GM18499 (cell line): Measurements from ENCODE around the gene MRPS14.
"Not testable (repeated sequence)": the region's sequence is repeated elsewhere in the genome, so short reads cannot be mapped to it uniquely, and the experiment has no call there.

Experiments used
- ATAC-seq: cut with Tn5 transposase; IDR thresholded peaks from one replicate; pipeline ENCODE4 v1.9.1; 2021; ENCODE audit warnings: moderate number of reproducible peaks; ENCODE audit not compliant: insufficient read depth, unreplicated experiment

The MRPS14 gene

GRCh38 chr1:175023043-175023921 is at the start of gene MRPS14:
MRPS14 (minus strand) TSS chr1:175023425; CDS start chr1:175023408, 17 bp downstream.
- peak; percentile 85 for ATAC-seq

GRCh38 chr1:175072099-175072951 is 49.1 kb upstream of the MRPS14 start:
- no peak for ATAC-seq

- ATAC-seq = no peak
Measured at GRCh38 chr1:175071276-175071943, 48.2 kb upstream of the MRPS14 start.

GRCh38 chr1:175070818-175071217 is 47.6 kb upstream of the MRPS14 start:
- no peak for ATAC-seq

GRCh38 chr1:175067362-175068106 is 44.3 kb upstream of the MRPS14 start, which contains the start of gene TNN:
TNN (plus strand) TSS chr1:175067833; CDS start chr1:175077419, 9,586 bp downstream.
- ATAC-seq = no peak

DNA sequence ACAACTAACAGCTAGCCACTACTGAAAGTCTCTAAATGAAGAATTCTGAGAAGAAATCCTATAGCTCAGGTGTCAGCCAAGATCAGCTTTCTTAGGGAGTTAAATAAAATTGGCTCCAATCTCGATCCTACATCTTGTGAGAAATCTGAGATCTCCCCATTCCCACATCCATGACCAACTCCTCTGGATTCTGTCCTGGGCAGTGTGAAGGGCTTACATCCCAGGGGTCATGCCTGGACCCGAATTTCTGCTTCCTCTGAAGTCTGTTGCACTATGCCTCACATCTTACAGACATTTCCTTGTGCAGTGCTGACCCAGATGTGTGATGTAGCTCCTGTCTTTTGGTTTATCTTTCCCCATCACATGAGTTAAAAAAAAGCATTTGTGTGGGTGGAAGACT is 39.6 kb upstream of the MRPS14 start:
- ATAC-seq = no peak

DNA sequence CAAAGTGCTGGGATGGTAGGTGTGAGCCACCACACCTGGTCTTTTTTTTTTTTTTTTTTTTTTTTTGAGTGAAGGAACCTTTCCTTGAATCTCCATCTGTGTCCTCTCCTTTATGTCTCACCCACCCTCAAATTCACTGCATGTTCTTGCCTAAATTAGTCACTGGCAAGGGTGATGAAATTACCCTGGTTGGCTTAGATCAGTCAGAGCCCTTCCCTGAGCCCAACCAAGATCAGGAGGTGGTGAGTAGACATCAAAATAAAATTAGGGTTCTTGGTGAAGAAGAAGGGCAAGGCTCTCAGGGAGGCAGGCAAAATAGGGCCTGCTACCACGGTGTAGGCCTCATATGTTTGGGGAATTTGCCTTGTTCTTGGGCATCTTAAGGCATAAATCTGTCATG is 39.1 kb upstream of the MRPS14 start:
- ATAC-seq = no peak

DNA sequence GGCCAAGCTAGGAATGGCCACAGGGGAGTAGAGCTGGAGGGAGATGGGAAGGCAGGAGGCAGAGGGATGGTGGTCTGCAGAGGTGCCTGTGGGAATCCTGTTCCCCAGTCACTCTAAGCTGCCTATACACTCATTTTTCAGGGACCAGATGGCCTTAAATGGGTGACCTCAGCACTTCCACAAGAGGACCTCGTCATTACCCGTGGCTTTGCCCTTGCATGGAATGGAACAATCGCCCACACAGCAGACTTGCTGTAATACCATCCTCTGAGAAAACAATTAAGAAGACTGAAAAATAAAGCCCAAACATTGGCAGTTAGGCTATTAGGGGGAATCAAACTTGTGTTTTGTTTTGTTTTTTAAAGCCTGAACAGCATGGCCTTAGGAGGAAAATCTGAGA is 31.5 kb upstream of the MRPS14 start:
- ATAC-seq = no peak

DNA sequence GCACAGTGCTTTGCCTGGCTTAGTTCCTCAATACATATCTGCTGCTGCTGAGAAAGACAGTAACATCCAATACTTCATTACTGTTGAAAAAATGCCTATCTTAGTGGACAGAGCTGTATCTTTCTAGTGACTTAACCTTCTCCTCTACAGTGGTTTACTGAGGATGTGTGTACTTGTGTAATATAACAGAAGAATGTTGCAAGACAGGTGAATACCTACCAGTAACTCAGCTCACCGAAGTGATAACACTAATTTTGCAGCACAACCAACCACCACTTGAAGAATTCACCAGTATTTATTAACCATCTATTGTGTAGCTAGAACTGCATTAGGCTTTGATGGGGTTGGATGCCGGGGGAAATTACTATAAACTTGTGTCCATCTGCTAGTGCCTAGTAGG is 27.8 kb upstream of the MRPS14 start:
- no peak for ATAC-seq

- no peak for ATAC-seq
Measured at GRCh38 chr1:175045519-175045918, 22.3 kb upstream of the MRPS14 start.

GRCh38 chr1:175045097-175045496 is 21.9 kb upstream of the MRPS14 start:
- ATAC-seq = no peak

GRCh38 chr1:175044591-175044990 is 21.4 kb upstream of the MRPS14 start:
- not testable (repeated sequence) for ATAC-seq

GRCh38 chr1:175043824-175044223 is 20.6 kb upstream of the MRPS14 start:
- ATAC-seq = no peak

DNA sequence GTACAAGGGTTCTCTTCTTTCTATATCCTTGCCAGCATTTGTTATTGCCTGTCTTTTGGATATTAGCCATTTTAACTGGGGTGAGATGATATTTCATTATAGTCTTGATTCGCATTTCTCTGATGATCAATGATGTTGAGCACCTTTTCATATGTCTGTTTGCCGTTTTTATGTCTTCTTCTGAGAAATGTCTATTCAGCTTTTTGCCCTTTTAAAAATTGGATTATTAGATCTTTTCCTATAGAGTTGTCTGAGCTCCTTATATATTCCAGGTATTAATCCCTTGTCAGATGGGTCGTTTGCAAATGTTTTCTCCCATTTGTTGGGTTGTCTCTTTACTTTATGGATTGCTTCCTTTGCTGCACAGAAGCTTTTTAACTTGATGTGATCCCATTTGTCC is 19.4 kb upstream of the MRPS14 start:
- no peak for ATAC-seq

- no peak for ATAC-seq
Measured at GRCh38 chr1:175040324-175040879, 17.2 kb upstream of the MRPS14 start.

- ATAC-seq = no peak
Measured at GRCh38 chr1:175037416-175037815, 14.2 kb upstream of the MRPS14 start.

DNA sequence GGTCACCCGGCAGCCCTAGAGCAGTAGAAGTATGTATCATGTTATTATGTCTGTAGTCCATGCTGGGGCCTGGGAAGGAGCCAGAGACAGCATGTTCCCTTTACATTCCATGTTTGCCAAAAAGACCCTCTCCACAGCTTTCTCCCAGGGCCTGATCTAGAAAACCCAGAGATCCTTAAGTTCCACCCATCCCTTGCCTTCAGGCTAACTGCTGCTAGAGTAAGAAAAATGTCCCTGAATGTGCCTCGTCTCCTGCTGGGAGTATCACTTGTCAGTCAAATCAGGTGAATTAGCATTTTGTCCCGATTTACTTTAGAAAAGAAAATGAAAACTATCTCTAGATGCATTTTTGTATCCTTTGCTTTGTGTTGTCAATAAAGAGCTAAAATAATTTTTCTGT is 13.3 kb upstream of the MRPS14 start:
- no peak for ATAC-seq

DNA sequence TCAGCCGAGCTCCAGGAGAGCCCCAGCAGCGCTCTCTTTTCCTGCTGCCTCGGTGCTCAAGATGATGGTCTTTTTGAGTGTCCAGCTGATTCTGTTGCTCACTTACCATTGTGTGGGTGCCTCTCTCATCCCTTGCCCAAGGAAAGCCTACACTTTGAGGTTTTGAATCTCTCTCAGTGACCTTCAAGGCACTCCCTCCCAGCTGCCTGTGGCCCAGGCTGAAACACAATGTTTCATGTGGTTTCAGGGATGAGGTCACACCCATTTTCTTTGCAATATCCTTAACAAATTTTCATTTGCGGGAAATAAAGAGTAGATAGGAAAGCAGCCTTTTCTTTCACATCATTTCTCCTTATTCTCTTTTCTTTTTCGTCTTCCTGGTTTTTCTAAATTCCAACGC is 12.6 kb upstream of the MRPS14 start:
- no peak for ATAC-seq

DNA sequence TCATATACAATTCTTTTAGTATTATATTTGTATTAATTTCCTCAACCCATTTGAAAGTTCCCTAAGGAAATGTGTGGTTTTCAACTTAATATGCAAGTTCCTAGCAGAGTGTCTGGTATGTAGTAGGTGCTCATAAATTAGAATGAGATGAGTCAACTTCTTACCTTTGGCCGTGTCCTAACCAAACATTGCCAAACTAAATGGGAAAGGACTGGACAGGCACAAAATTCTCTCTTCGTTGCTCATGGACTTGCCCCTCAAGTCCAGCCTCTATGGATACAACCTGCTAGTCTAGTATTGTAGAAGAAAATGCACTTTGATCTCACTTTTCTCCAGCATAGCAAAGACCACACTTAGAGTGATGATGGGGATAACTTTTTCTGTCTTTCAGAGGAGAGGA is 11.6 kb upstream of the MRPS14 start:
- ATAC-seq = no peak

DNA sequence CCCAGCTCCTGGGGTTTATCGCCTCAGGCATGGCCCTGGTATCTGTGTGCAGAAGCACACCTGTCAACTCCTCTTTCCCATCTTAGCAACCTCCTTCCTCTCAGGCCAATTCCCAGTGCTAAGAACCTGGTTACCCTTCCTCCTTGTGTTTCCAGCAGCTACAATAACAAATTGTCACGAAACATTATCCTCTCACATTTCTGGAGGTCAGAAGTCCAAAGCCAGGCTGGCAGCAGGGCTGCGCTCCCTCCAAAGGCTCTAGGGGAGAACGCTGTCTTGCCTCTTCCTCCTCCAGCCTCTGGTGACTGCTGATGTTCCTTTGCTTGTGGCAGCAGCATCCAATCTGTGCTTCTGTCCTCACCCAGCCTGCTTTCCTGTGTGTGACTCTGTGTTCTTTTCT is 10.7 kb upstream of the MRPS14 start:
- ATAC-seq = no peak
